ENCODE data around the gene TRAPPC2L. TPM values are rescaled to one million over a fixed set of nuclear protein-coding genes. Genes with fewer than 3 reads are reported as not detected.

Gene TRAPPC2L
- total and polyA plus RNA-seq, 2 of the 13 experiments (the other 11 are each of a cell fraction or from before 2014, with no cell fraction given): 96.3 to 107 TPM

- H3K9me3 ChIP-seq (ENCODE audit: low read length): no peaks in the 10 kb centered on the region
- H3K27me3 ChIP-seq (ENCODE audit: control insufficient read depth in 1 of 2, insufficient read depth in 2 of 2, low read length in 2 of 2): peaks cover 36 to 97% of the 10 kb centered on the region in 2 experiments
- H3K4me1 ChIP-seq (ENCODE audit: insufficient read depth, low read length): peaks cover 24% of the 10 kb centered on the region
- H3K36me3 ChIP-seq (replicated peaks in 1 of 2; ENCODE audit: control insufficient read depth in 1 of 2, insufficient read depth in 2 of 2, low read length in 2 of 2): no peaks in the 10 kb centered on the region
- no TSS peak for BruUV-seq (replicated peaks)
- H2AFZ ChIP-seq (ENCODE audit: low read length): no peak overlapping the region
- 61% methylated on average over 23 of the region's 49 CpGs for WGBS (ENCODE audit: low lambda C conversion rate)
- no peak overlapping the region for H3K27ac ChIP-seq (ENCODE audit: extremely low read length, insufficient read depth, low read length)
- intact Hi-C loops (cut with micrococcal nuclease; ENCODE audit: unreplicated experiment) (no loop called here), in situ Hi-C loops (cut with HindIII; ENCODE audit: extremely low pct_ligation_motif_present, low pct_unique_long_range_greater_than_20kb) (no loop called here)
- DNase-seq (ENCODE audit: low spot score): no peak
- H4K20me1 ChIP-seq (ENCODE audit: insufficient read depth, low read length): peaks cover 14% of the 10 kb centered on the region; the same call in 1 of the 2 replicates
- POLR2A ChIA-PET: no interaction called here
- no peak overlapping the region for H3K9ac ChIP-seq (ENCODE audit: insufficient read depth, low read depth, low read length)
- ATAC-seq: no peak
- H3K4me2 ChIP-seq (ENCODE audit: low read depth, low read length): no peak overlapping the region
- no peak for FAIRE-seq
- TF ChIP-seq ZBTB8A (CRISPR knock-in tag; IDR thresholded peaks at IDR 0.05; ENCODE audit: borderline replicate concordance, low read depth) (no peak), XRCC5 (optimal IDR thresholded peaks at IDR 0.05; ENCODE audit: low read length) (peak; percentile 2), MNT (IDR thresholded peaks at IDR 0.05) (peak; percentile 16; the same call in 1 of the 2 replicates), RARG (CRISPR knock-in tag; IDR thresholded peaks at IDR 0.05; ENCODE audit: low read depth) (no peak), EZH2 (conservative IDR thresholded peaks at IDR 0.05; ENCODE audit: low read depth, low read length) (0 out of 2 replicates have a peak, but pooled peaks have one; percentile 52), PRDM4 (CRISPR knock-in tag; IDR thresholded peaks at IDR 0.05; ENCODE audit: borderline replicate concordance) (no peak), ELF4 (CRISPR knock-in tag; IDR thresholded peaks at IDR 0.05; ENCODE audit: borderline replicate concordance) (no peak), ZBTB33 (CRISPR knock-in tag; IDR thresholded peaks at IDR 0.05) (0 out of 2 replicates have a peak, but pooled peaks have one; percentile 48), ZNF687 (CRISPR knock-in tag; IDR thresholded peaks at IDR 0.05) (peak; percentile 25; the same call in 1 of the 2 replicates), HNF1B (CRISPR knock-in tag; IDR thresholded peaks at IDR 0.05) (no peak)
- CTCF ChIA-PET (ENCODE audit: low intra/inter-chr PET ratio, low total read pairs): no interaction called here
- no peaks in the 10 kb centered on the region for H3K79me2 ChIP-seq (ENCODE audit: insufficient read depth, low read length)
- H3K4me3 ChIP-seq (replicated peaks in 1 of 3; ENCODE audit: insufficient read depth in 1 of 3, low read depth in 2 of 3, low read length in 3 of 3): no peak overlapping the region
These were observed 26.4 kb downstream of the TRAPPC2L start for GRCh38 chr16:88883117-88883895.

All from HepG2 (cell line).